Calu3 (cell line): ENCODE data around the gene AGBL4. TPM values are rescaled to one million over a fixed set of nuclear protein-coding genes. Genes with fewer than 3 reads are reported as not detected.

ENCODE experiments used
- BruUV-seq: library from RNA; stranded (reverse); fragments of 400-500 nt; replicated peaks from 2 replicates; lab custom pipeline; 2021; lab: Mats Ljungman, UMichigan
- CTCF ChIA-PET: fragments of 300-600 bp; sonication (Branson Sonifier 250); formaldehyde crosslinking; loops from one replicate; lab custom pipeline; 2022; ENCODE audit warnings: antibody characterized with exemption; lab: Charles Lee
- DNase-seq: peaks from one replicate; pipeline ENCODE4 v3.0.0; 2022
- H3K27ac Mint-ChIP-seq: one replicate; pipeline ENCODE4 v1.8.0; 2022; ENCODE audit warnings: mixed read lengths; ENCODE audit not compliant: unreplicated experiment
- H3K27me3 Mint-ChIP-seq: one replicate; pipeline ENCODE4 v1.8.0; 2022; ENCODE audit warnings: mixed read lengths; ENCODE audit not compliant: unreplicated experiment
- H3K36me3 Mint-ChIP-seq: one replicate; pipeline ENCODE4 v1.8.0; 2022; ENCODE audit warnings: mild to moderate bottlenecking, moderate library complexity, mixed read lengths; ENCODE audit not compliant: insufficient read depth, unreplicated experiment
- H3K4me1 Mint-ChIP-seq: one replicate; pipeline ENCODE4 v1.8.0; 2022; ENCODE audit warnings: mild to moderate bottlenecking, low read depth, mixed read lengths; ENCODE audit not compliant: unreplicated experiment
- H3K4me3 Mint-ChIP-seq: one replicate; pipeline ENCODE4 v1.8.0; 2022; ENCODE audit warnings: mild to moderate bottlenecking, low read depth, moderate library complexity, mixed read lengths; ENCODE audit not compliant: unreplicated experiment
- H3K9me3 Mint-ChIP-seq: one replicate; pipeline ENCODE4 v1.8.0; 2022; ENCODE audit warnings: low read depth, mixed read lengths; ENCODE audit not compliant: unreplicated experiment
- intact Hi-C: fragments of 100-400 bp; cut with micrococcal nuclease; formaldehyde crosslinking; loops from one replicate; pipeline ENCODE4 v1.10.0; 2022; ENCODE audit not compliant: unreplicated experiment
- total RNA-seq: library from RNA; stranded (reverse); gene quantifications from 2 replicates; pipeline ENCODE4 v1.2.3, GENCODE V29; 2022
- TF ChIP-seq, protein P1 (sequence below): fragments of 200-600 bp; IDR thresholded peaks from one replicate; pipeline ENCODE4 v1.8.0; 2022; ENCODE audit warnings: antibody characterized with exemption; ENCODE audit not compliant: unreplicated experiment

Gene AGBL4
- total RNA-seq, 1 experiment from 2014 or later, result not detected

GRCh38 chr1:48739091-48739490, 1284.7 kb downstream of the AGBL4 start:
- no TSS peak for BruUV-seq
- CTCF ChIA-PET, result no interaction called here
- TF ChIP-seq, protein P1, sequence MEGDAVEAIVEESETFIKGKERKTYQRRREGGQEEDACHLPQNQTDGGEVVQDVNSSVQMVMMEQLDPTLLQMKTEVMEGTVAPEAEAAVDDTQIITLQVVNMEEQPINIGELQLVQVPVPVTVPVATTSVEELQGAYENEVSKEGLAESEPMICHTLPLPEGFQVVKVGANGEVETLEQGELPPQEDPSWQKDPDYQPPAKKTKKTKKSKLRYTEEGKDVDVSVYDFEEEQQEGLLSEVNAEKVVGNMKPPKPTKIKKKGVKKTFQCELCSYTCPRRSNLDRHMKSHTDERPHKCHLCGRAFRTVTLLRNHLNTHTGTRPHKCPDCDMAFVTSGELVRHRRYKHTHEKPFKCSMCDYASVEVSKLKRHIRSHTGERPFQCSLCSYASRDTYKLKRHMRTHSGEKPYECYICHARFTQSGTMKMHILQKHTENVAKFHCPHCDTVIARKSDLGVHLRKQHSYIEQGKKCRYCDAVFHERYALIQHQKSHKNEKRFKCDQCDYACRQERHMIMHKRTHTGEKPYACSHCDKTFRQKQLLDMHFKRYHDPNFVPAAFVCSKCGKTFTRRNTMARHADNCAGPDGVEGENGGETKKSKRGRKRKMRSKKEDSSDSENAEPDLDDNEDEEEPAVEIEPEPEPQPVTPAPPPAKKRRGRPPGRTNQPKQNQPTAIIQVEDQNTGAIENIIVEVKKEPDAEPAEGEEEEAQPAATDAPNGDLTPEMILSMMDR, result no peak
- H3K9me3 Mint-ChIP-seq, result no peaks in the 10 kb centered on the region
- no peaks in the 10 kb centered on the region for H3K4me1 Mint-ChIP-seq
- H3K36me3 Mint-ChIP-seq, result no peaks in the 10 kb centered on the region
- H3K4me3 Mint-ChIP-seq, result no peak overlapping the region
- no peak for DNase-seq
- H3K27ac Mint-ChIP-seq, result no peak overlapping the region
- intact Hi-C loops, result no loop called here
- peaks cover 18% of the 10 kb centered on the region for H3K27me3 Mint-ChIP-seq

GRCh38 chr1:48738356-48738755, 1285.4 kb downstream of the AGBL4 start:
- no peaks in the 10 kb centered on the region for H3K9me3 Mint-ChIP-seq
- peaks cover 21% of the 10 kb centered on the region for H3K27me3 Mint-ChIP-seq
- TF ChIP-seq, protein P1, result no peak
- DNase-seq, result no peak
- BruUV-seq, result no TSS peak
- no peak overlapping the region for H3K4me3 Mint-ChIP-seq
- H3K27ac Mint-ChIP-seq, result no peak overlapping the region
- no peaks in the 10 kb centered on the region for H3K4me1 Mint-ChIP-seq
- CTCF ChIA-PET, result no interaction called here
- intact Hi-C loops, result no loop called here
- no peaks in the 10 kb centered on the region for H3K36me3 Mint-ChIP-seq

GRCh38 chr1:48735796-48736195, 1288.0 kb downstream of the AGBL4 start:
- H3K36me3 Mint-ChIP-seq, result no peaks in the 10 kb centered on the region
- TF ChIP-seq, protein P1, result no peak
- DNase-seq, result no peak
- H3K4me1 Mint-ChIP-seq, result no peaks in the 10 kb centered on the region
- peaks cover 21% of the 10 kb centered on the region for H3K27me3 Mint-ChIP-seq
- H3K9me3 Mint-ChIP-seq, result no peaks in the 10 kb centered on the region
- BruUV-seq, result no TSS peak
- H3K4me3 Mint-ChIP-seq, result no peak overlapping the region
- no peak overlapping the region for H3K27ac Mint-ChIP-seq
- intact Hi-C loops, result no loop called here
- CTCF ChIA-PET, result no interaction called here

DNA sequence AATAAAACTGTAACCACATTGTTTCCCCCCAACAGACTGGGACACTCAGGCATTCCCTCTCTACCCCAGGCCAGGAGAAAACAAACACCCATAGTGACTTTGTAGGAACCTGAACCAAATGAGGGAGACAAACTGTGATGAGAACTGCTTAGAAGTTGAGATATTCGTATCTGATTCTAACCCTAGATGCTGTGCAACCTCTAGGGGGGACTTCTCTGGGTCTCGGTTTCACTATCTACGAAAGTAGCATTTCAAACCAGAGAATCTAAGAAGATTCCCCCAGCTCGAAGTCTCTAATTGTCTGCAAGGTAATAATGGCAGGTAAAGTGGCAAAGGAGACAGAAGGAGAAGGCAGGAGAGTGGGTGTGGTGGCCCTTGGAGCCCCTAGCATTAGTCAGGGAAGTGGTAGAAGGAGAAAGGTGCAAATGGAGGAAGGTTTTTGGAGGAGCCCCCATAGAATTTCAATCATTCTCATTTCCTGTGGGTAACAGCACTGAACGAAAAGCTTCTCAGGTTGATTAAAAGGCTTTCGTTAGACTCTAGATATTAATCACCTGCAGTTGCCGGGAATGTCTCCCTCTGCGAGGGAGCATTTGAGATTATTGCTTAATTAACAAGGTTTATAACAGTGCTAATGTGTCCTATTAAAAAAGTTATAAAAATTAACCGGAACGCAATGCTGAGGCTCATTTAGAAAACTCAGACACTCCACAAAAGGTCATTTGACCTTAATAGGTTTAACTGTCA, 1293.4 kb downstream of the AGBL4 start:
- H3K9me3 Mint-ChIP-seq, result no peaks in the 10 kb centered on the region
- CTCF ChIA-PET, result no interaction called here
- no peak overlapping the region for H3K4me3 Mint-ChIP-seq
- DNase-seq, result no peak
- TF ChIP-seq, protein P1, result no peak
- intact Hi-C loops, result no loop called here
- H3K27me3 Mint-ChIP-seq, result peaks cover 16% of the 10 kb centered on the region
- BruUV-seq, result no TSS peak
- H3K27ac Mint-ChIP-seq, result no peak overlapping the region
- no peaks in the 10 kb centered on the region for H3K4me1 Mint-ChIP-seq
- H3K36me3 Mint-ChIP-seq, result no peaks in the 10 kb centered on the region
